GM12801 (cell line): ENCODE results near the gene LENG8.

Experiments used
- CTCF ChIP-seq: IDR thresholded peaks from one replicate; pipeline ENCODE4 v1.5.1; 2011; ENCODE audit warnings: control low read depth; ENCODE audit not compliant: insufficient read length; ENCODE audit errors: extremely low read depth

The LENG8 gene

GRCh38 chr19:54412877-54413276 is 36.1 kb upstream of the LENG8 start:
- TF ChIP-seq CTCF: no peak

GRCh38 chr19:54414156-54414555 is 34.8 kb upstream of the LENG8 start:
- no peak for TF ChIP-seq CTCF

- no peak for TF ChIP-seq CTCF
Observed at GRCh38 chr19:54415208-54415900, 33.6 kb upstream of the LENG8 start, which contains the start of gene TTYH1. TTYH1 (plus strand) TSS chr19:54415464; CDS start chr19:54415553, 89 bp downstream.

- TF ChIP-seq CTCF: no peak
Observed at GRCh38 chr19:54415901-54416673, 32.9 kb upstream of the LENG8 start.

- no peak for TF ChIP-seq CTCF
Observed at GRCh38 chr19:54416695-54417491, 32.1 kb upstream of the LENG8 start.

- TF ChIP-seq CTCF: no peak
Observed at GRCh38 chr19:54418030-54418929, 30.7 kb upstream of the LENG8 start.
